ENCODE data around the gene CLDN22. TPM values are rescaled to one million over a fixed set of nuclear protein-coding genes. Genes with fewer than 3 reads are reported as not detected.
A peak's percentile ranks its signal among the peaks of the same experiment; 100 is the strongest.

CLDN22 gene
- total RNA-seq, 1 donor from 2014 or later = not detected

DNA sequence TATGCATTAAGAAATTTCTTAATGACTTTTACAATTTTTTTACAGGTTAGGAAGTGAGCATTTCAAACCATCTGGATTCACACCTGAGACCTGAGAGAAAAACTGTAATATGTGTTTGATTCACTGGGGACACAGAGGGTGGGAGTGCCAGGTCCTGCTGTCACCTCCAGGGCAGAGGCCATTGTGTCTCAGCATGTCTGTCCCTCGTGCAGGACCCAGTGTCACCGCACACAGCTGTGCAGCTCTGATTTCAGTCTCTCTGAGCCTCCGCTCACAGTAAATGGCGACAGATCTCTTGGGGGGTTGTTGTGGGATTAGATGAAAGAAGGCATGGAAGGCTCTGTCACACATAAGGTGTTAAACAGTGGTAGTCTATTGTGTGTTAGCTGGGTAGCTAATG lies 25.2 kb upstream of the CLDN22 start:
- peaks cover 2% of the 10 kb centered on the region for H3K9me3 Mint-ChIP-seq
- peak overlapping the region; percentile 96 for H3K27ac Mint-ChIP-seq (ENCODE audit: unreplicated experiment)
- no peak overlapping the region for H3K4me3 Mint-ChIP-seq
- H3K27me3 Mint-ChIP-seq (ENCODE audit: low read depth) = no peaks in the 10 kb centered on the region
- no peaks in the 10 kb centered on the region for H3K36me3 Mint-ChIP-seq (ENCODE audit: low read depth)
- no peak for DNase-seq (ENCODE audit: low read depth, low spot score)
- TF ChIP-seq, protein P1, sequence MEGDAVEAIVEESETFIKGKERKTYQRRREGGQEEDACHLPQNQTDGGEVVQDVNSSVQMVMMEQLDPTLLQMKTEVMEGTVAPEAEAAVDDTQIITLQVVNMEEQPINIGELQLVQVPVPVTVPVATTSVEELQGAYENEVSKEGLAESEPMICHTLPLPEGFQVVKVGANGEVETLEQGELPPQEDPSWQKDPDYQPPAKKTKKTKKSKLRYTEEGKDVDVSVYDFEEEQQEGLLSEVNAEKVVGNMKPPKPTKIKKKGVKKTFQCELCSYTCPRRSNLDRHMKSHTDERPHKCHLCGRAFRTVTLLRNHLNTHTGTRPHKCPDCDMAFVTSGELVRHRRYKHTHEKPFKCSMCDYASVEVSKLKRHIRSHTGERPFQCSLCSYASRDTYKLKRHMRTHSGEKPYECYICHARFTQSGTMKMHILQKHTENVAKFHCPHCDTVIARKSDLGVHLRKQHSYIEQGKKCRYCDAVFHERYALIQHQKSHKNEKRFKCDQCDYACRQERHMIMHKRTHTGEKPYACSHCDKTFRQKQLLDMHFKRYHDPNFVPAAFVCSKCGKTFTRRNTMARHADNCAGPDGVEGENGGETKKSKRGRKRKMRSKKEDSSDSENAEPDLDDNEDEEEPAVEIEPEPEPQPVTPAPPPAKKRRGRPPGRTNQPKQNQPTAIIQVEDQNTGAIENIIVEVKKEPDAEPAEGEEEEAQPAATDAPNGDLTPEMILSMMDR (conservative IDR thresholded peaks at IDR 0.05) = no peak
- H3K4me1 Mint-ChIP-seq = peaks cover 7% of the 10 kb centered on the region

DNA sequence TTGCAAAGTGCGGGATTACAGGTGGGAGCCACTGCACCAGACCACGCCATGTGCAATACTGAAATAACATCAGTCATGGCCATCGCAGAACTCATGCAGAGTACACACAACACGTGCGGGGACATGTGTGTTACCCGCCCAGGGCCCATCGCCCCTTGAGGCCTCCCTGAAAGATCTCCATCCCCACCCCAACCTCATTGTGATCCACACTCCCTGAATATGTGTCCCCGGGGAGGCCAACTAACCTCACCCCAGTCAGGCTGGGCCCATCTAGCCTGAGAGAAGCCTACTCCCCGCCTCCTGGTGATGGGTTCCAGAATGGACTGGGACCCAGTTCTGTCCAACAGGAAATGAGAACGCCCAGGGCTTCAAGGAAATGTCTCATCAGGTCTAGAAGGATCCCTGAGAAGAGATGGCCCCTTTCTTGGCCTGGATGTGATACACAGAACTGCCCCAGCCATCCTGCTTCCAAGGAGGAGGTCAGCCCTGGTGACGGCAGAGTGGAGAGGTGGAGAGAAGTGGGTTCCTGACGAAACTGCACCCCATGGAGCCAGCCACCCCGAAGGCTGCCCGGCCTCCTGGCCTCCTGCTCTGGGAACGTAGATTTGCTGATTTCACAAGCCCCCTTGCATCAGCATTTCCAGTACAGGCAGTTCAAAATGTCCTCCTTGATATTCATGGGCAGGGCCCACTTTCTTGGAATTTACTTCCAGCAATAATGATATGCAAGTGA lies 24.6 kb upstream of the CLDN22 start:
- Mint-ChIP-seq H3K27me3 (ENCODE audit: low read depth) (no peaks in the 10 kb centered on the region), H3K27ac (ENCODE audit: unreplicated experiment) (no peak overlapping the region)

DNA sequence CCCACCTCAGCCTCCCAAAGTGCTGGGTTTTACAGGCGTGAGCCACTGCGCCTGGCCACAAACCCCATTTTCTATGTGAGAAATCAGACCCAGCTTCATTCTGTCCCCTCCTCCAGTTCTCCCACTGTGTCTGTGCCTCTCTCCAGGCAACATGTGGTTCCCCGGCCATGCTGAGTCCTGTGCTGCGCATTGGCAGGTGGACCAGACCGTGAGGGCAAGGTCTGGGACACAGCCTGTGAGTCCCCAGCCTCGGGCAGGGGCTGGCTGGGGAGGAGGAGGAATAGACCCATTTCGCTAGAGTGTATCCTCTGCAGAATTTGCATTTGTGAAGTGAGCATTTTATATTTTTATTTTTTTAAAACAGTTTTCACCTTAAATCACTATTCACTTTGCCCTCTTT lies 23.7 kb upstream of the CLDN22 start:
- Mint-ChIP-seq H3K27ac (ENCODE audit: unreplicated experiment) (no peak overlapping the region), H3K4me1 (peaks cover 6% of the 10 kb centered on the region), H3K9me3 (peaks cover 2% of the 10 kb centered on the region), H3K27me3 (ENCODE audit: low read depth) (no peaks in the 10 kb centered on the region), H3K36me3 (ENCODE audit: low read depth) (no peaks in the 10 kb centered on the region), H3K4me3 (no peak overlapping the region)
- no peak for DNase-seq (ENCODE audit: low read depth, low spot score)
- TF ChIP-seq, protein P1 (conservative IDR thresholded peaks at IDR 0.05) = no peak

More for the DNA sequence above, 24.6 kb upstream of the CLDN22 start:
- Mint-ChIP-seq H3K9me3 (peaks cover 2% of the 10 kb centered on the region), H3K36me3 (ENCODE audit: low read depth) (no peaks in the 10 kb centered on the region), H3K4me1 (peaks cover 6% of the 10 kb centered on the region), H3K4me3 (no peak overlapping the region)
- DNase-seq (ENCODE audit: low read depth, low spot score) = no peak
- TF ChIP-seq, protein P1 (conservative IDR thresholded peaks at IDR 0.05) = no peak

DNA sequence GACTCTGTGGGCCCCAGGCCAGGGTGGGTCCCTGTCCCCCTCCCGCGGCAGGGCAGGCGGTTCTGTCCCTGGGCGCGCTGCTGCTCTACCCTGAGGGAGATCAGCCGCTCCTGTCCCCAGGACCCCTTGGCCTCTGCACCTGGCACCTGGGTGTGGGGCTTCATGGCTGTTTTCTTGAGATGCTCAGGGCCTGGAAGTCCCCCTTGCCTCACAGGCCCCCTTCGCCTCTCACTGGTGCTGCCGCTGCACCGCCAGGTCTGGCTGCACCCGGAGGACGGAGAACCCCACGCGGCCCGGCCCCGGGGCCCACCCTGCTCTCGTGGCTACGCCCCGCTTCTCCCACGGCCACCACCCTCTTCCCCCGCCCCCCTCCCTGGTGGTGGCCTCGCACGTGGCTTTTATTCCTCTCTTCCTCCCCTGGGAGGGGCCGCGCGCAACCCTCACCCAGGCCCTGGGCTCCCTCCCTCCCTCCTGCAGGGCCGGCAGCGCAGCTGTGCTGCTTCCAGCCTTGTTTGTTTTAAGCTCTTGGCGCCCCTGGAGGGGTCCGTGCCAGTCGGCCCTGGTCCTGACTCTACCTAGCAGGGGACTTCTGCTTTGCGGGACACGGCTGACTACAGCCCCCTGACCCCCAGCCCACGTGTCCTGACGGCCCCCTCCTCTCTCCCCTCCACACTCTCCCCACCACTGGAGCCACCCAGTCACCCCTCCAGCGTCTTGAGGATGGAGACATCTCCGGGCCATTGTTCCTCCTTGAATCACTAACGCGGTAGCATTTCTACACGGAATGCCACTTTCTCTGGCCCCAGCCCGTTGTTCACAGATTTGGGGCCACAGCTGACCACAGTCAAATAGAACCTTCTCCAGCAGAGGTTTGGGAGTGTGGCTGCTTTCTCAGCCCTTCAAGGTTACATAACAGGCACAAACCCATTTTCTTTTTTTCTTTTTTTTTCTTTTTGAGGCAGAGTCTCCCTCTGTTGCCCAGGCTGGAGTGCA lies 22.8 kb upstream of the CLDN22 start:
- H3K36me3 Mint-ChIP-seq (ENCODE audit: low read depth) = no peaks in the 10 kb centered on the region

DNA sequence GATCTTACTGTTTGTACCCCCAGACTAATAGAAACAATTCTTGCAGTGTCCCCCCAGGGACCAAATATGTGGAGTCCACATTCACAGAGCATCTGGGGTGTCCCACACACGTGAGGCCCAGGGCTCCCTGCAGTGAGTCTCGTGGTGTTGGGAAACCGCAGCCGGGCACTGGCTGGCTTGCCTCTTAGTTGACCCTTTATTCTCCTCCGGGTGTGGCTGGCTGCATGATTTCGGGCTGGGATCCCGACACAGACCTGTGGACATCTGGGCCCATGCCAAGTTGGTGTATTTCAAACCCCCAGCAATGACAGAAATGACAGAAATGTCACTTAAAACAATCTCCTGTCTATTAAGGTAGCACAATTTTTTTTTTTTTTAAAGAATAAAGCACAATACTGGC lies 17.8 kb upstream of the CLDN22 start:
- H3K27ac Mint-ChIP-seq (ENCODE audit: unreplicated experiment) = peak overlapping the region; percentile 22
- H3K4me3 Mint-ChIP-seq = no peak overlapping the region
- TF ChIP-seq, protein P1 (conservative IDR thresholded peaks at IDR 0.05) = no peak
- DNase-seq (ENCODE audit: low read depth, low spot score) = no peak
- peaks cover 2% of the 10 kb centered on the region for H3K9me3 Mint-ChIP-seq
- peaks cover 4% of the 10 kb centered on the region for H3K27me3 Mint-ChIP-seq (ENCODE audit: low read depth)
- no peaks in the 10 kb centered on the region for H3K4me1 Mint-ChIP-seq
- no peaks in the 10 kb centered on the region for H3K36me3 Mint-ChIP-seq (ENCODE audit: low read depth)

More for the DNA sequence above, 22.8 kb upstream of the CLDN22 start:
- DNase-seq (ENCODE audit: low read depth, low spot score) = no peak
- no peaks in the 10 kb centered on the region for H3K27me3 Mint-ChIP-seq (ENCODE audit: low read depth)
- peaks cover 2% of the 10 kb centered on the region for H3K9me3 Mint-ChIP-seq
- H3K4me1 Mint-ChIP-seq = peaks cover 6% of the 10 kb centered on the region
- TF ChIP-seq, protein P1 (conservative IDR thresholded peaks at IDR 0.05) = no peak
- no peak overlapping the region for H3K4me3 Mint-ChIP-seq
- no peak overlapping the region for H3K27ac Mint-ChIP-seq (ENCODE audit: unreplicated experiment)

All from neural crest cell (in vitro differentiated cells).